Measurements from ENCODE around the gene SNCG.
A peak's percentile ranks its signal among the peaks of the same experiment; 100 is the strongest.
"Not testable (repeated sequence)": the region's sequence is repeated elsewhere in the genome, so short reads cannot be mapped to it uniquely, and the experiment has no call there.

SNCG gene

GRCh38 chr10:86991362-86991761 lies 33.0 kb downstream of the SNCG start:
- DNase-seq; CTCF ChIA-PET; H3K27me3 ChIP-seq (replicated peaks in 2 of 5; ENCODE audit: control insufficient read depth in 4 of 5, insufficient read depth in 5 of 5, low read length in 4 of 5); H3K27ac ChIP-seq (ENCODE audit: insufficient read depth in 1 of 2, low read depth in 1 of 2, low read length in 2 of 2, poor library complexity in 1 of 2, severe bottlenecking in 2 of 2); H3K4me3 ChIP-seq (ENCODE audit: control insufficient read depth in 1 of 7, extremely low read depth in 1 of 7, insufficient read depth in 4 of 7, low read depth in 2 of 7, low read length in 6 of 7); H3K4me1 ChIP-seq (ENCODE audit: control extremely low read depth in 1 of 4, control insufficient read depth in 4 of 4, insufficient read depth in 4 of 4, low read length in 3 of 4); H3K36me3 ChIP-seq (ENCODE audit: control insufficient read depth in 4 of 4, insufficient read depth in 4 of 4, low read length in 3 of 4); H3K9me3 ChIP-seq (ENCODE audit: control extremely low read depth in 1 of 5, control insufficient read depth in 4 of 5, insufficient read depth in 2 of 5, low read depth in 1 of 5, low read length in 4 of 5): not testable (repeated sequence)
- POLR2A ChIA-PET, result interaction anchor here (0.7 kb wide), 1 partner anchor 35 kb away, joined by 3 read pairs; no protein-coding TSS in a partner anchor
- WGBS (ENCODE audit: insufficient coverage), result no CpG with 5 or more reads among the region's 12 CpGs

GRCh38 chr10:86992456-86992855 lies 34.1 kb downstream of the SNCG start:
- Histone ChIP-seq H3K27me3 (replicated peaks in 2 of 5; ENCODE audit: control insufficient read depth in 4 of 5, insufficient read depth in 5 of 5, low read length in 4 of 5) (no peaks in the 10 kb centered on the region), H3K27ac (ENCODE audit: insufficient read depth in 1 of 2, low read depth in 1 of 2, low read length in 2 of 2, poor library complexity in 1 of 2, severe bottlenecking in 2 of 2) (no peak overlapping the region), H3K4me1 (ENCODE audit: control extremely low read depth in 1 of 4, control insufficient read depth in 4 of 4, insufficient read depth in 4 of 4, low read length in 3 of 4) (no peaks in the 10 kb centered on the region), H3K36me3 (ENCODE audit: control insufficient read depth in 4 of 4, insufficient read depth in 4 of 4, low read length in 3 of 4) (no peaks in the 10 kb centered on the region), H3K4me3 (ENCODE audit: control insufficient read depth in 1 of 7, extremely low read depth in 1 of 7, insufficient read depth in 4 of 7, low read depth in 2 of 7, low read length in 6 of 7) (no peak overlapping the region), H3K9me3 (ENCODE audit: control extremely low read depth in 1 of 5, control insufficient read depth in 4 of 5, insufficient read depth in 2 of 5, low read depth in 1 of 5, low read length in 4 of 5) (no peaks in the 10 kb centered on the region)
- ChIA-PET POLR2A (no interaction called here), CTCF (no interaction called here)
- DNase-seq, result no peak

- CTCF ChIA-PET, result no interaction called here
- no peaks in the 10 kb centered on the region for H3K27me3 ChIP-seq (replicated peaks in 2 of 5; ENCODE audit: control insufficient read depth in 4 of 5, insufficient read depth in 5 of 5, low read length in 4 of 5)
- no peak for DNase-seq
- no peak overlapping the region for H3K4me3 ChIP-seq (ENCODE audit: control insufficient read depth in 1 of 7, extremely low read depth in 1 of 7, insufficient read depth in 4 of 7, low read depth in 2 of 7, low read length in 6 of 7)
- H3K36me3 ChIP-seq (ENCODE audit: control insufficient read depth in 4 of 4, insufficient read depth in 4 of 4, low read length in 3 of 4), result no peaks in the 10 kb centered on the region
- no CpG with 5 or more reads among the region's 2 CpGs for WGBS (ENCODE audit: insufficient coverage)
- POLR2A ChIA-PET, result no interaction called here
- H3K4me1 ChIP-seq (ENCODE audit: control extremely low read depth in 1 of 4, control insufficient read depth in 4 of 4, insufficient read depth in 4 of 4, low read length in 3 of 4), result no peaks in the 10 kb centered on the region
- no peak overlapping the region for H3K27ac ChIP-seq (ENCODE audit: insufficient read depth in 1 of 2, low read depth in 1 of 2, low read length in 2 of 2, poor library complexity in 1 of 2, severe bottlenecking in 2 of 2)
- no peaks in the 10 kb centered on the region for H3K9me3 ChIP-seq (ENCODE audit: control extremely low read depth in 1 of 5, control insufficient read depth in 4 of 5, insufficient read depth in 2 of 5, low read depth in 1 of 5, low read length in 4 of 5)
Observed at GRCh38 chr10:86992929-86993328, 34.5 kb downstream of the SNCG start.

- H3K9me3 ChIP-seq (ENCODE audit: control extremely low read depth in 1 of 5, control insufficient read depth in 4 of 5, insufficient read depth in 2 of 5, low read depth in 1 of 5, low read length in 4 of 5); H3K27ac ChIP-seq (ENCODE audit: insufficient read depth in 1 of 2, low read depth in 1 of 2, low read length in 2 of 2, poor library complexity in 1 of 2, severe bottlenecking in 2 of 2); CTCF ChIA-PET; H3K4me1 ChIP-seq (ENCODE audit: control extremely low read depth in 1 of 4, control insufficient read depth in 4 of 4, insufficient read depth in 4 of 4, low read length in 3 of 4); H3K4me3 ChIP-seq (ENCODE audit: control insufficient read depth in 1 of 7, extremely low read depth in 1 of 7, insufficient read depth in 4 of 7, low read depth in 2 of 7, low read length in 6 of 7); H3K36me3 ChIP-seq (ENCODE audit: control insufficient read depth in 4 of 4, insufficient read depth in 4 of 4, low read length in 3 of 4); H3K27me3 ChIP-seq (replicated peaks in 2 of 5; ENCODE audit: control insufficient read depth in 4 of 5, insufficient read depth in 5 of 5, low read length in 4 of 5); POLR2A ChIA-PET: not testable (repeated sequence)
- 62% methylated on average over 5 of the region's 6 CpGs for WGBS (ENCODE audit: insufficient coverage)
- DNase-seq, result peak in 2 of 3 donors; percentile 26 to 43
Observed at GRCh38 chr10:86999802-87000403, 41.5 kb downstream of the SNCG start.

GRCh38 chr10:87000491-87000890 lies 42.1 kb downstream of the SNCG start:
- ChIA-PET CTCF (no interaction called here), POLR2A (no interaction called here)
- Histone ChIP-seq H3K27ac (ENCODE audit: insufficient read depth in 1 of 2, low read depth in 1 of 2, low read length in 2 of 2, poor library complexity in 1 of 2, severe bottlenecking in 2 of 2) (no peak overlapping the region), H3K36me3 (ENCODE audit: control insufficient read depth in 4 of 4, insufficient read depth in 4 of 4, low read length in 3 of 4) (no peaks in the 10 kb centered on the region), H3K9me3 (ENCODE audit: control extremely low read depth in 1 of 5, control insufficient read depth in 4 of 5, insufficient read depth in 2 of 5, low read depth in 1 of 5, low read length in 4 of 5) (no peaks in the 10 kb centered on the region), H3K27me3 (replicated peaks in 2 of 5; ENCODE audit: control insufficient read depth in 4 of 5, insufficient read depth in 5 of 5, low read length in 4 of 5) (no peaks in the 10 kb centered on the region), H3K4me1 (ENCODE audit: control extremely low read depth in 1 of 4, control insufficient read depth in 4 of 4, insufficient read depth in 4 of 4, low read length in 3 of 4) (peaks cover 0 to 2% (median 0%) of the 10 kb centered on the region in 4 experiments), H3K4me3 (ENCODE audit: control insufficient read depth in 1 of 7, extremely low read depth in 1 of 7, insufficient read depth in 4 of 7, low read depth in 2 of 7, low read length in 6 of 7) (no peak overlapping the region)
- 83% methylated on average over 1 of the region's 3 CpGs for WGBS (ENCODE audit: insufficient coverage)
- no peak for DNase-seq

- CTCF ChIA-PET, result not testable (repeated sequence)
Observed at GRCh38 chr10:87007124-87007523, 48.7 kb downstream of the SNCG start.

GRCh38 chr10:87007674-87008073 lies 49.3 kb downstream of the SNCG start:
- H3K27ac ChIP-seq (ENCODE audit: insufficient read depth in 1 of 2, low read depth in 1 of 2, low read length in 2 of 2, poor library complexity in 1 of 2, severe bottlenecking in 2 of 2); H3K9me3 ChIP-seq (ENCODE audit: control extremely low read depth in 1 of 5, control insufficient read depth in 4 of 5, insufficient read depth in 2 of 5, low read depth in 1 of 5, low read length in 4 of 5); H3K4me3 ChIP-seq (ENCODE audit: control insufficient read depth in 1 of 7, extremely low read depth in 1 of 7, insufficient read depth in 4 of 7, low read depth in 2 of 7, low read length in 6 of 7); H3K4me1 ChIP-seq (ENCODE audit: control extremely low read depth in 1 of 4, control insufficient read depth in 4 of 4, insufficient read depth in 4 of 4, low read length in 3 of 4); POLR2A ChIA-PET; CTCF ChIA-PET; DNase-seq; H3K27me3 ChIP-seq (replicated peaks in 2 of 5; ENCODE audit: control insufficient read depth in 4 of 5, insufficient read depth in 5 of 5, low read length in 4 of 5); H3K36me3 ChIP-seq (ENCODE audit: control insufficient read depth in 4 of 4, insufficient read depth in 4 of 4, low read length in 3 of 4): not testable (repeated sequence)
- WGBS (ENCODE audit: insufficient coverage), result no CpG with 5 or more reads among the region's 6 CpGs

More at GRCh38 chr10:87007124-87007523, 48.7 kb downstream of the SNCG start:
- H3K9me3 ChIP-seq (ENCODE audit: control extremely low read depth in 1 of 5, control insufficient read depth in 4 of 5, insufficient read depth in 2 of 5, low read depth in 1 of 5, low read length in 4 of 5); H3K27ac ChIP-seq (ENCODE audit: insufficient read depth in 1 of 2, low read depth in 1 of 2, low read length in 2 of 2, poor library complexity in 1 of 2, severe bottlenecking in 2 of 2); POLR2A ChIA-PET; H3K4me1 ChIP-seq (ENCODE audit: control extremely low read depth in 1 of 4, control insufficient read depth in 4 of 4, insufficient read depth in 4 of 4, low read length in 3 of 4); DNase-seq; H3K27me3 ChIP-seq (replicated peaks in 2 of 5; ENCODE audit: control insufficient read depth in 4 of 5, insufficient read depth in 5 of 5, low read length in 4 of 5); H3K36me3 ChIP-seq (ENCODE audit: control insufficient read depth in 4 of 4, insufficient read depth in 4 of 4, low read length in 3 of 4); H3K4me3 ChIP-seq (ENCODE audit: control insufficient read depth in 1 of 7, extremely low read depth in 1 of 7, insufficient read depth in 4 of 7, low read depth in 2 of 7, low read length in 6 of 7): not testable (repeated sequence)
- no CpG with 5 or more reads among the region's 1 CpG for WGBS (ENCODE audit: insufficient coverage)
